ENCODE data around the gene TYW1B. TPM values are rescaled to one million over a fixed set of nuclear protein-coding genes. Genes with fewer than 3 reads are reported as not detected.
"Not testable (repeated sequence)": the region's sequence is repeated elsewhere in the genome, so short reads cannot be mapped to it uniquely, and the experiment has no call there.

Gene TYW1B
- total and polyA plus RNA-seq, 3 experiments from 2014 or later, result 1.5 to 5.1 (median 4.7) TPM

DNA sequence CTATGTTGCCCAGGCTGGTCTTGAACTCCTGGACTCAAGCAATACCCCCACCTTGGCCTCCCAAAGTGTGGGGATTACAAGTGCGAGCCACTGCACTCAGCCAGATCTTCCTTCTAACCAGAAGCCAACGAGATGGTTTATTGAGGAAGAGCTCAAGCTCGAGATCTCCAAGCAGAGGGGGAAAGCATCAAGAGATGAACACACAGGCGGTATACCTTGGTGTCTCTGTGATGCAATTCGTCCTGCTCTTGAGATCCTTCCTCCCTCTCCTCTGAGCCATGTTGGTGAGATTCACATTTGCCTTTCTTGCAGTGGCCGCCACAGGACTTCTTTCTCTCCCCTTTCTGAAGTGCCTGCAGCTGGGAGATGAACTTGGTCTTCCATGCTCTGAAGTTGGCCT is 21.1 kb downstream of the TYW1B start:
- H3K4me3 Mint-ChIP-seq; H3K36me3 ChIP-seq (ENCODE audit: insufficient read depth, low read length); H3K27ac ChIP-seq (ENCODE audit: low read depth, low read length); H3K27me3 Mint-ChIP-seq; H3K9me3 Mint-ChIP-seq; H3K9me3 ChIP-seq (ENCODE audit: low read length); H3K4me1 Mint-ChIP-seq; POLR2A ChIA-PET; H3K27me3 ChIP-seq (ENCODE audit: insufficient read depth, low read length, poor library complexity, severe bottlenecking); DNase-seq; H3K4me1 ChIP-seq (ENCODE audit: insufficient read depth, low read length); H3K27ac Mint-ChIP-seq; CTCF ChIA-PET; H3K4me3 ChIP-seq (ENCODE audit: low read length): not testable (repeated sequence)
- H3K36me3 Mint-ChIP-seq, result peaks cover 8 to 64% (median 14%) of the 10 kb centered on the region in 3 donors

DNA sequence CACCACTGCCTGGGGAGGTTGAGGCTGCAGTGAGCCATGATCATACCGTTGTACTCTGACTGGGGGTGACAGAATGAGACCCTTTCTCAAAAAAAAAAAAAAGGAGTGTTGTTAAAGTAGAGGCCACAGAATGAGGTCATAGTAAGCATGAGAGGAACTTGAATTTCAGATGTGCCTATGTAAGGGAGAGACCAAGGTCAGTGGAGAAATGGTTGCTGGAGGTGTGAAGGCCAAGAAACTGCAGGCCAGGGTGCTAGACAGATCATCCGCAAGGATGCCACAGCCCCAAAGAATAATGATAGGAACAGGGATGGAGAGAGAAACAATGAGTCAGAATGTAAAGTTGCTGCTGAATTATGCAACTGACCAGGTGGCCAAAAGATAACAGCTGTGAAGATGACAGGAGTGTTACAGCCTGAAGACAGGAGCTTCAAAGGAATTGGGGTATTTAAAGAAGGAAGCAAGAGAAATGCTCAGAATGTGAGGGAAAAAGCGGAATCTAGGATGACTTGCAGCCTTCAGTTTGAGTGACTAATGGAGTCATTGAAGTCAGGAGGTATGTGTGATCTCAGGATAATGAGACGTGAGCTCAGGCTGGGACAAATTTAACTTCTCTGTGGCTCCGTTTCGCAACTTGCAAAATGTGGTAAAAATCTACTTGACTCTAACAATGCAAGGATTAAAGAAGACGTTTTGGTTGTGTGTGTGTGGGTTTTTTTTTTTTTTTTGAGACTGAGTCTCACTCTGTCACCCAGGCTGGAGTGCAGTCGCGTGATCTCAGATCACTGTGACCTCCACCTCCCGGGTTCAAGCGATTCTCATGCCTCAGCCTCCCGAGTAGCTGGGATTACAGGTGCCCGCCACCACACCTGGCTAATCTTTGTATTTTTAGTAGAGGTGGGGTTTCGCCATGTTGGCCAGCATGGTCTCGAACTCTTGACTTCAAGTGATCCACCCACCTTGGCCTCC is 22.2 kb downstream of the TYW1B start:
- H3K4me1 ChIP-seq (ENCODE audit: insufficient read depth, low read length), result no peaks in the 10 kb centered on the region
- Mint-ChIP-seq H3K36me3 (peaks cover 8 to 66% (median 15%) of the 10 kb centered on the region in 3 donors), H3K9me3 (no peaks in the 10 kb centered on the region), H3K27ac (peak overlapping the region in 1 of 8 donors; percentile 13), H3K4me3 (no peak overlapping the region), H3K4me1 (no peaks in the 10 kb centered on the region), H3K27me3 (no peaks in the 10 kb centered on the region)
- ChIA-PET POLR2A (no interaction called here), CTCF (no interaction called here)
- H3K9me3 ChIP-seq (ENCODE audit: low read length), result no peaks in the 10 kb centered on the region
- no peaks in the 10 kb centered on the region for H3K27me3 ChIP-seq (ENCODE audit: insufficient read depth, low read length, poor library complexity, severe bottlenecking)
- peak overlapping the region; percentile 51 for H3K27ac ChIP-seq (ENCODE audit: low read depth, low read length)
- H3K36me3 ChIP-seq (ENCODE audit: insufficient read depth, low read length), result peaks cover 6% of the 10 kb centered on the region
- DNase-seq, result no peak
- no peak overlapping the region for H3K4me3 ChIP-seq (ENCODE audit: low read length)

DNA sequence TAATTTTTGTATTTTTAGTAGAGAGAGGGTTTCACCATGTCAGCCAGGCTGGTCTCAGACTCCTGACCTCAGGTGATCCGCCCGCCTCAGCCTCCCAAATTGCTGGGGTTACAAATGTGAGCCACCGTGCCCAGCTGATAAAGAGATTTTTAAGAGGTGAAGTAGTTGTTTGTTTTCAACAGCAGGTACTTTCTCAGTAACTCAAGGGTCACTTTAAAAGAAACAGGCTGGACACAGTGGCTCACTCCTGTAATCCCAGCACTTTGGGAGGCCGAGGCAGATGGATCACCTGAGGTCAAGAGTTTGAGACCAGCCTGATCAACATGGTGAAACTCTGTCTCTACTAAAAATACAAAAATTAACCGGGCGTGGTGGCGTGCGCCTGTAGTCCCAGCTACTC is 24.2 kb downstream of the TYW1B start:
- H3K4me1 Mint-ChIP-seq; CTCF ChIA-PET; H3K27me3 ChIP-seq (ENCODE audit: insufficient read depth, low read length, poor library complexity, severe bottlenecking); H3K4me1 ChIP-seq (ENCODE audit: insufficient read depth, low read length); H3K36me3 ChIP-seq (ENCODE audit: insufficient read depth, low read length); H3K27ac ChIP-seq (ENCODE audit: low read depth, low read length); H3K4me3 Mint-ChIP-seq; H3K27ac Mint-ChIP-seq; H3K9me3 Mint-ChIP-seq; POLR2A ChIA-PET; H3K4me3 ChIP-seq (ENCODE audit: low read length); DNase-seq; H3K9me3 ChIP-seq (ENCODE audit: low read length); H3K27me3 Mint-ChIP-seq: not testable (repeated sequence)
- H3K36me3 Mint-ChIP-seq, result peaks cover 8 to 69% (median 17%) of the 10 kb centered on the region in 3 donors

DNA sequence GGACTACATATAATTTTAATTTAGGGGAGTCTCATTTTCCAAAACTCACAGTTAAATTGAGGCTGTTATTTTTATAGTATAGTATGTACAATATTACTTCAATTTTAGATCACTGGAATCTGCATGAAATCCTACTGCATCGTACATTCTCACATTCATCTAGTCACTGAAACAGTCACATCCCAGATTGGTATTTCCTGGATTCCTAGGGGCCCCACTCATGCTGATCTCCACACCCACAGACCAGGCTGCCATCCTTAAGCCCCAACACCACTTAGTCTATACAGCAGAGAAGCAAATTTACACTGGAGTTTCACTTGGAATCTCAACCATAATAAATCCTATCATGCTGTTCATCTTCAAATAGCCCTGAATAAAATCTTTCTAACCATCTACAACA is 26.4 kb downstream of the TYW1B start:
- POLR2A ChIA-PET; H3K4me3 ChIP-seq (ENCODE audit: low read length); H3K9me3 Mint-ChIP-seq; H3K4me1 Mint-ChIP-seq; H3K36me3 ChIP-seq (ENCODE audit: insufficient read depth, low read length); H3K27me3 ChIP-seq (ENCODE audit: insufficient read depth, low read length, poor library complexity, severe bottlenecking); H3K27me3 Mint-ChIP-seq; CTCF ChIA-PET; H3K4me3 Mint-ChIP-seq; DNase-seq; H3K9me3 ChIP-seq (ENCODE audit: low read length); H3K27ac ChIP-seq (ENCODE audit: low read depth, low read length); H3K4me1 ChIP-seq (ENCODE audit: insufficient read depth, low read length): not testable (repeated sequence)
- Mint-ChIP-seq H3K36me3 (peaks cover 18 to 67% (median 27%) of the 10 kb centered on the region in 3 donors), H3K27ac (peak overlapping the region in 1 of 8 donors; percentile 70)

DNA sequence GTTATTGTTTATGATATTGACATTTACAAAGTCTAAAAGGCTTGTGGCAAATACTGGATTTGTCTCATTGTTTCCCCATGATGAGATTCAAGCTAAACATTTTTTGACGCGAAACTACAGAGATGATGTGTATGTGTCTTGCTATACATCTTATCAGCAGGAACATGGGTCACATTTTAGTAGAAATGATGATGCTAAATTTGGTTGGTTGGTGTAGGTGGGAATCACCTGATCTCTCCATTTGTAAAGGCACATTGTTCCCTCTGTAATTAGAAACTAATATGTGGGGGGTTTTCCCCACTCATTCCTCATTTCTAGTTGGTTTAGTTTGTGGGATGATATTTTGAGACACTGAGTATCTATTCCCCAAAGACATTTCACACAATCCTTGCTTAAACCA is 32.6 kb downstream of the TYW1B start:
- H3K27me3 ChIP-seq (ENCODE audit: insufficient read depth, low read length, poor library complexity, severe bottlenecking); H3K27ac Mint-ChIP-seq; POLR2A ChIA-PET; H3K4me3 ChIP-seq (ENCODE audit: low read length); H3K4me3 Mint-ChIP-seq; H3K4me1 ChIP-seq (ENCODE audit: insufficient read depth, low read length); H3K36me3 ChIP-seq (ENCODE audit: insufficient read depth, low read length); H3K9me3 ChIP-seq (ENCODE audit: low read length); H3K27ac ChIP-seq (ENCODE audit: low read depth, low read length); DNase-seq; CTCF ChIA-PET; H3K4me1 Mint-ChIP-seq; H3K27me3 Mint-ChIP-seq; H3K9me3 Mint-ChIP-seq: not testable (repeated sequence)
- H3K36me3 Mint-ChIP-seq, result peaks cover 10 to 57% (median 20%) of the 10 kb centered on the region in 3 donors

DNA sequence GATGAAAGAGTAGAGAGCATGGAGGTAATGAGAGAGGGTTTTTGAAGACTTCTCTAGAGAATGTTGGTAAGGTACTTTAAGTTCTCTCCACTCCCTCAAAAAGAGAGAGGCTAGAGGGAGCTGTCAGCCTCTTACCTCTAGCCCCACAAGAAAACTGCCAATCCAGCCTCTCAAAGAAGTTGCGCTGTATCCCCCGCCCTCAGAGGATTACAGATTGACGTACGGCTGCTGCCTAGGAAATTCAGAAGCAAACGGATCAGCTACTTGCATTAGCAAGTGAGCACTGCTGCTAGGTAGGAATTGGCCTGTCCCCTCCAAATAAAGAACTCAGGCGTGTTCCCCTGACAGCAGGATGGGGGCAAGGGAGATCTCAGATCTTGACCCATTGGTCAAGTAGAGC is 34.2 kb downstream of the TYW1B start:
- Mint-ChIP-seq H3K36me3 (peaks cover 10 to 51% (median 18%) of the 10 kb centered on the region in 3 donors), H3K27ac (peak overlapping the region in 2 of 8 donors; percentile 40 to 69), H3K4me3 (no peak overlapping the region), H3K4me1 (no peaks in the 10 kb centered on the region), H3K9me3 (peaks cover 0 to 5% (median 0%) of the 10 kb centered on the region in 5 donors), H3K27me3 (no peaks in the 10 kb centered on the region)
- Histone ChIP-seq H3K9me3 (ENCODE audit: low read length) (no peaks in the 10 kb centered on the region), H3K4me1 (ENCODE audit: insufficient read depth, low read length) (no peaks in the 10 kb centered on the region), H3K27me3 (ENCODE audit: insufficient read depth, low read length, poor library complexity, severe bottlenecking) (no peaks in the 10 kb centered on the region), H3K36me3 (ENCODE audit: insufficient read depth, low read length) (no peaks in the 10 kb centered on the region), H3K4me3 (ENCODE audit: low read length) (no peak overlapping the region), H3K27ac (ENCODE audit: low read depth, low read length) (no peak overlapping the region)
- ChIA-PET POLR2A (no interaction called here), CTCF (no interaction called here)
- no peak for DNase-seq

DNA sequence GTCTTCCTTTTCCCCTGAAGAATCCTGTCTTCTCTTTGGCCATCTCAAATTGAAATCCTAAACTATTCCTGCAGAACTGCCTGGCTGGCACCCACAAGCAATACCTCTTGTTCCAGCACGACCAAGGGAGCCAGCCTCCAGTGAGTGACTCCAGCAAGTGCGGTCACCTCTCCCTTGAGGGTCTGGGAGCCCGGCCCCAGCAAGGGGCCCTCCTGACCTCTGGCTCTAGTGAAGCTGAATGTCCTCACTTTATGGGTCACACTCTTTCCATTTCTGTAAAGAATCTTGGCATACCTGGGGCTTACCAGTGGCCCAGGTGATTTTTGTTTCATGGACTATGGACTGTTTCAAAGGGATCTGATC is 37.3 kb downstream of the TYW1B start:
- H3K27ac Mint-ChIP-seq; H3K36me3 ChIP-seq (ENCODE audit: insufficient read depth, low read length); H3K27me3 Mint-ChIP-seq; H3K4me3 ChIP-seq (ENCODE audit: low read length); DNase-seq; H3K4me3 Mint-ChIP-seq; H3K4me1 Mint-ChIP-seq; H3K9me3 ChIP-seq (ENCODE audit: low read length); POLR2A ChIA-PET; H3K27me3 ChIP-seq (ENCODE audit: insufficient read depth, low read length, poor library complexity, severe bottlenecking); H3K4me1 ChIP-seq (ENCODE audit: insufficient read depth, low read length); H3K27ac ChIP-seq (ENCODE audit: low read depth, low read length); CTCF ChIA-PET; H3K9me3 Mint-ChIP-seq: not testable (repeated sequence)
- H3K36me3 Mint-ChIP-seq, result peaks cover 0 to 37% (median 6%) of the 10 kb centered on the region in 3 donors

DNA sequence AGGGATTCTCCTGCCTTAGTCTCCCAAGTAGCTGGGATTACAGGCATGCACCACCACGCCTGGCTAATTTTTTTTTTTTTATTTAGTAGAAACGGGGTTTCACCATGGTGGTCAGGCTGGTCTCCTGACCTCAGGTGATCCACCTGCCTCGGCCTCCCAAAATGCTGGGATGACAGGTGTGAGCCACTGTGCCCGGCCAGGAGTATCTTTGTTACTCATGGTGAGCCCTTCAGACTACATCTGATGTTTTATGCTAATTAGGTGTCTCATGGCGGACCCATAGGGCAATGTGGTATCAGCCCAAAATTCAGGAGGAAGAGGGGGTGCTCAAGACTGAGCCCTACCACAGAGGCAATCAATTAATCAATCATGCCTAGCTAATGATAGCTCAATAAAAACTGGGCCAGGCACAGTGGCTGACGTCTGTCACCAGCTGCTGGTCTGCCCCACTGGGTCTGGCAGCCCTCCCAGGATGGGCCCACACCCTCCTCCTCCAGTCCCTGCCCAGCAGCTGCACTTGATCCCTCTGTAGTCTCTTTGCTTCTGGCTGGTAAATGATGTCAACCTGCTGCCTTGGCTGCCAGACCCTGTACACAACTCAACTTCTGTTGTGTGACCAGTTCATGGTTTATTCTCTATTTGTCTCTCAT is 37.8 kb downstream of the TYW1B start:
- CTCF ChIA-PET, H3K4me1 Mint-ChIP-seq, H3K4me3 Mint-ChIP-seq: not testable (repeated sequence)

More for the DNA sequence above, 37.8 kb downstream of the TYW1B start:
- H3K27me3 ChIP-seq (ENCODE audit: insufficient read depth, low read length, poor library complexity, severe bottlenecking); H3K27ac Mint-ChIP-seq; H3K36me3 ChIP-seq (ENCODE audit: insufficient read depth, low read length); H3K4me1 ChIP-seq (ENCODE audit: insufficient read depth, low read length); H3K27me3 Mint-ChIP-seq; H3K27ac ChIP-seq (ENCODE audit: low read depth, low read length); DNase-seq; H3K4me3 ChIP-seq (ENCODE audit: low read length); H3K9me3 Mint-ChIP-seq; POLR2A ChIA-PET; H3K9me3 ChIP-seq (ENCODE audit: low read length): not testable (repeated sequence)
- H3K36me3 Mint-ChIP-seq, result peaks cover 0 to 37% (median 6%) of the 10 kb centered on the region in 3 donors
